ENCODE measurements around the gene STEAP4. TPM values are rescaled to one million over a fixed set of nuclear protein-coding genes. Genes with fewer than 3 reads are reported as not detected.

Gene STEAP4
- total RNA-seq, 1 experiment from 2014 or later, result not detected

DNA sequence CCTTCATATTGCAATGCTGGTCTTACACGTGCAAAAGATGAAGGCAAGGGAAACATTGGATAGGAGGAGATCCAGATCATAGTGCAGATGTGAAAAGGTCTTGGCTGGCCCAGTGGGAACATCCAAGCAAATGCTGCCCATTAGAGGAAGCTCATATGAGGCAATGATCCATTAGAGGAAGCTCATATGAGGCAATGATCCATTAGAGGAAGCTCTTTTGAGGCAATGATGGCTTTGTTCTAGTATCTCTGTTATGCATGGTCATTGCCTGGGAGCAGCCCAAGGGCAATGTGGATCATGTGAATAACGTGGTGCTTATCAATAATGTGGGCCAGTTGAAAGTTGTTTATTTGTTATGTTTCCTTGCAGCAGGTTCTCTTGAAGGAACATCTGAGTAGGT, 37.8 kb downstream of the STEAP4 start:
- Histone ChIP-seq H2BK20ac (ENCODE audit: low read depth, low read length, poor library complexity, severe bottlenecking) (no peak overlapping the region), H4K5ac (ENCODE audit: insufficient read length, low read depth, low read length) (no peak overlapping the region), H4K8ac (replicated peaks; ENCODE audit: insufficient read length, low read depth, low read length) (no peak overlapping the region), H4K20me1 (ENCODE audit: control insufficient read depth, insufficient read depth, insufficient read length) (no peaks in the 10 kb centered on the region), H3K4me2 (ENCODE audit: insufficient read depth, insufficient read length, low read length) (no peak overlapping the region), H3K14ac (ENCODE audit: insufficient read depth, low read length) (no peak overlapping the region), H3K23me2 (ENCODE audit: insufficient read length, low read depth, low read length, poor library complexity, severe bottlenecking) (no peaks in the 10 kb centered on the region), H3K27me3 (ENCODE audit: insufficient read depth, low read length) (no peaks in the 10 kb centered on the region), H3K79me2 (ENCODE audit: insufficient read depth, low read length) (no peaks in the 10 kb centered on the region), H2BK15ac (ENCODE audit: low read depth, low read length) (no peak overlapping the region), H2AK5ac (ENCODE audit: insufficient read length, low read length) (no peak overlapping the region), H2BK120ac (ENCODE audit: low read depth, low read length, poor library complexity, severe bottlenecking) (no peak overlapping the region), H2BK5ac (ENCODE audit: insufficient read length, low read length) (no peak overlapping the region), H4K91ac (ENCODE audit: insufficient read length, low read depth, low read length) (no peak overlapping the region), H3K56ac (ENCODE audit: insufficient read length, low read depth, low read length) (no peak overlapping the region), H2AFZ (ENCODE audit: low read length) (no peak overlapping the region), H2BK12ac (ENCODE audit: insufficient read length, low read depth, low read length) (no peak overlapping the region), H3K4me1 (ENCODE audit: insufficient read depth, low read length) (no peaks in the 10 kb centered on the region), H3K23ac (ENCODE audit: insufficient read length, low read depth, low read length) (no peak overlapping the region), H3K27ac (ENCODE audit: insufficient read length, low read depth, low read length) (no peak overlapping the region), H3K4ac (ENCODE audit: low read depth, low read length) (no peak overlapping the region), H3K9me3 (ENCODE audit: control insufficient read depth, low read depth, low read length) (no peaks in the 10 kb centered on the region), H3T11ph (ENCODE audit: low read length) (no peak overlapping the region), H3K9ac (ENCODE audit: extremely low read depth, insufficient read length, low read length) (no peak overlapping the region), H3K79me1 (ENCODE audit: insufficient read depth, low read depth, low read length, poor library complexity, severe bottlenecking) (no peaks in the 10 kb centered on the region), H3K18ac (ENCODE audit: insufficient read length, low read depth, low read length) (no peak overlapping the region)
- DNase-seq, result no peak
- H3K4me1 Mint-ChIP-seq, result peaks cover 3 to 4% of the 10 kb centered on the region in 2 experiments; a peak in 3 of 4 replicates
- WGBS (ENCODE audit: extremely low coverage, insufficient read length, low lambda C conversion rate), result no CpG with 5 or more reads among the region's 2 CpGs
- TF ChIP-seq, protein P1, sequence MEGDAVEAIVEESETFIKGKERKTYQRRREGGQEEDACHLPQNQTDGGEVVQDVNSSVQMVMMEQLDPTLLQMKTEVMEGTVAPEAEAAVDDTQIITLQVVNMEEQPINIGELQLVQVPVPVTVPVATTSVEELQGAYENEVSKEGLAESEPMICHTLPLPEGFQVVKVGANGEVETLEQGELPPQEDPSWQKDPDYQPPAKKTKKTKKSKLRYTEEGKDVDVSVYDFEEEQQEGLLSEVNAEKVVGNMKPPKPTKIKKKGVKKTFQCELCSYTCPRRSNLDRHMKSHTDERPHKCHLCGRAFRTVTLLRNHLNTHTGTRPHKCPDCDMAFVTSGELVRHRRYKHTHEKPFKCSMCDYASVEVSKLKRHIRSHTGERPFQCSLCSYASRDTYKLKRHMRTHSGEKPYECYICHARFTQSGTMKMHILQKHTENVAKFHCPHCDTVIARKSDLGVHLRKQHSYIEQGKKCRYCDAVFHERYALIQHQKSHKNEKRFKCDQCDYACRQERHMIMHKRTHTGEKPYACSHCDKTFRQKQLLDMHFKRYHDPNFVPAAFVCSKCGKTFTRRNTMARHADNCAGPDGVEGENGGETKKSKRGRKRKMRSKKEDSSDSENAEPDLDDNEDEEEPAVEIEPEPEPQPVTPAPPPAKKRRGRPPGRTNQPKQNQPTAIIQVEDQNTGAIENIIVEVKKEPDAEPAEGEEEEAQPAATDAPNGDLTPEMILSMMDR (conservative IDR thresholded peaks at IDR 0.05), result no peak
- peaks cover 7 to 9% of the 10 kb centered on the region in 2 experiments for H3K9me3 Mint-ChIP-seq
- no peak overlapping the region for H3K4me3 Mint-ChIP-seq
- H3K27ac Mint-ChIP-seq, result no peak overlapping the region
- peaks cover 4 to 6% (median 4%) of the 10 kb centered on the region in 3 experiments; a peak in 5 of 7 replicates for H3K36me3 Mint-ChIP-seq (ENCODE audit: insufficient read depth in 1 of 3, low read depth in 3 of 3)
- no peaks in the 10 kb centered on the region for H3K27me3 Mint-ChIP-seq (ENCODE audit: low read depth)
